HL-60/S4 treated with phorbol 12-myristate 13-acetate at 8.2 ng/mL for 4 days and 3 days (cell line): ENCODE measurements around the gene PPM1K.

Source experiments
- in situ Hi-C: fragments of 300-500 bp; cut with MboI; formaldehyde crosslinking; loops from 2 replicates; pipeline ENCODE4 v1.15.0; 2022; ENCODE audit warnings: low sequenced_read_pairs

Gene PPM1K

GRCh38 chr4:88223516-88223915 is 60.8 kb downstream of the PPM1K start:
- in situ Hi-C loops = loop anchor here (25.0 kb wide), 1 partner anchor 361 kb away; no protein-coding TSS in a partner anchor

- in situ Hi-C loops = loop anchor here (10.0 to 25.0 kb wide), 3 partner anchors 184 to 357 kb away; no protein-coding TSS in a partner anchor
These were observed 65.3 kb downstream of the PPM1K start for GRCh38 chr4:88219099-88219498.

GRCh38 chr4:88217169-88217568 is 67.2 kb downstream of the PPM1K start:
- in situ Hi-C loops = loop anchor here (10.0 to 25.0 kb wide), 3 partner anchors 182 to 355 kb away; no protein-coding TSS in a partner anchor

GRCh38 chr4:88216395-88216794 is 68.0 kb downstream of the PPM1K start:
- in situ Hi-C loops = loop anchor here (10.0 to 25.0 kb wide), 3 partner anchors 182 to 354 kb away; no protein-coding TSS in a partner anchor

- in situ Hi-C loops = loop anchor here (10.0 to 25.0 kb wide), 3 partner anchors 181 to 353 kb away; no protein-coding TSS in a partner anchor
These were observed 69.0 kb downstream of the PPM1K start for GRCh38 chr4:88215351-88215750.

GRCh38 chr4:88212253-88212561 is 72.2 kb downstream of the PPM1K start:
- in situ Hi-C loops = loop anchor here (10.0 to 25.0 kb wide), 3 partner anchors 177 to 350 kb away; no protein-coding TSS in a partner anchor

GRCh38 chr4:88211473-88212252 is 72.7 kb downstream of the PPM1K start:
- in situ Hi-C loops = loop anchor here (10.0 to 25.0 kb wide), 3 partner anchors 177 to 349 kb away; no protein-coding TSS in a partner anchor

GRCh38 chr4:88208156-88208555 is 76.2 kb downstream of the PPM1K start:
- in situ Hi-C loops = loop anchor here (25.0 kb wide), 1 partner anchor 346 kb away; no protein-coding TSS in a partner anchor
